GM18507 (cell line): ENCODE data around the gene CPXM2.

ENCODE experiments used
- DNase-seq: peaks from one replicate; pipeline ENCODE4 v3.0.0; 2011; ENCODE audit warnings: low read depth; ENCODE audit not compliant: insufficient read length; ENCODE audit errors: extremely low spot score
- FAIRE-seq: peaks from 2 replicates; lab custom pipeline; 2011; peaks lifted over from hg19 to GRCh38; lab: Jason Lieb, UNC

The CPXM2 gene

GRCh38 chr10:123882177-123882576 lies 9.4 kb downstream of the CPXM2 start:
- FAIRE-seq (no peak), DNase-seq (no peak)

- DNase-seq (no peak), FAIRE-seq (no peak)
These were observed 11.9 kb downstream of the CPXM2 start for GRCh38 chr10:123879606-123880257.

GRCh38 chr10:123878666-123879303 lies 12.8 kb downstream of the CPXM2 start:
- FAIRE-seq (no peak), DNase-seq (no peak)

DNA sequence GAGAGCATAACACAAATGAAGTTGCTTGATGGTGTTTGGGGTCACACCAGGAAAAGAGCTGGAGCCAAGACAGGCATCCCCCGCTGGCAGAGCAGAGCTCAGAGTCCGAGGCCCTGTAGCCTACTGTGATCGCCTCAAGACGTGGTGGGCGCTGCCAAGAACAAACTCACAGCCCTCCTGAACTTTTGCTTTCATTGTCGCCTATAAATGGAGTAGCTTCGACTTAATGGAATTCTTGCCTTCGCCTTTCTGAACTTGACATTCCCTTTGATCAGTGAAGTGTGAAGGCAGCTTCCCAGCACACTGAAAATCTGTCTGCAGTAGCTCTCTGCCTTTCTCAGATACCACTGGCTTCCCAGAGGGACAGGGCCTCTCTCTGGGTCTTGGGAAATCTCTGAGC lies 21.3 kb downstream of the CPXM2 start:
- FAIRE-seq (no peak), DNase-seq (no peak)

GRCh38 chr10:123869020-123869414 lies 22.6 kb downstream of the CPXM2 start:
- no peak for DNase-seq
- no peak for FAIRE-seq

DNA sequence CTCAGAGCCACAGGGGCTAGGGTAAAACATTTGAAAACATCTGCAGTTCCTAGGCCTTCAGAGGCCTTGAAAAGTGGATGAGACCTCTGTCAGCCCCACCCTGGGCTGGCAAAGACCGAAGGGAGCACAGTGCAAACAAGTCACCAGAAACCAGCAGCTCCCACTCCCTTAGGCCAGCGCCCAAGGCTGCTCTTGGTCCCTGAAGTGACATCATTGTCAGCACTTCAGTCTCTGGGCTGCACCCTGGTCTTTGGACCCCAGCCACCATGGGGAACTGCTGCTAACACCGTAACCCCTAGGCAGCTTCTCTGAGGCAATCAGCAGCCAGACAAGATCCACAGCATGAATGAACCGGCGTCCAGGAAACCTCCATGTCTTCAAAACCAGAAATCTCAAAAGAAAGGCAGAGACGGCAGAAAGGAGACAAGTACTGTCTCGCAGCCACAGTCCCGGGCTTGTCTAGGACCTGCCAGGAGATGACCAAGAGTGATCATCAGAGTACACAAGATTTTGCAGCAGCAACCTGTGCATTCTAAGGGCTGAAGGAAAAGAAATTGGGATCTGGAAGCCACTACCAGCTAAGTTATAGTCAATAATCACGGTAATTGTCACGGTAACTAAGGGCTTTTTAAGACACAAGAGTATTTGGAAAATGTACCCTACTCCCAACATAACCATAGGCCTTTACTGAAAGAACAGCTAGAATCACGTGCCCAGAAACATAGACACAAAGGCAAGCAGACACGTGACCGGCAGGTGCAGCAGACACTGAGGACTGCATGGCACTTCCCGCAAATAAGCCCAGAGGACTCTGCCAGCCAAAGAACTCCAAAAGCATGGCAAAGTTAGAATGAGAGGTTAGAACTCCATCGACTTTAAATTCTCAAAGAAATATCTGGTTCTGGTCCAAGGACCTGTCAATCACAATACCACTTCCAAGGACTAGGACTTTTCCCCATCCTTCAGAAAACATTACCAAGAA lies 23.3 kb downstream of the CPXM2 start:
- DNase-seq: no peak
- FAIRE-seq: no peak

DNA sequence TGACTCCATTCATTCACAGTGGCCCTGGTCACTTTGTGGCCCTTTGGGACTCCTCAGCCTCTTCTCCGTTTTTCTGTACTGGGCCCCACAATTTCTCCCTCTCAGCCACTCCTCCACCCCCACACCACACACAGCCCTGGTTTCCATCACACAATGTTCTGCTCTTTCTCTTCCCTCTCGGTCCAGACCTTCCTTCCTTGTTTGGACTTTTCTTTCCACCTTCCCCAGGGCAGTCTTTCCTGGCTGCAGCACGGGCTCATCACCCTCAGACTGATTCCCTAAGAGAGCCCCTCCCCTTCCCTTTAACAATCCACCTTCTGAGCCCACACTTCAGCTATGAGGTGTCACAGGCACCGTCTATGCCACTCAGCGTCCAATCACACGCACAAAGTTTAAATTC lies 25.7 kb downstream of the CPXM2 start:
- DNase-seq (no peak), FAIRE-seq (no peak)

DNA sequence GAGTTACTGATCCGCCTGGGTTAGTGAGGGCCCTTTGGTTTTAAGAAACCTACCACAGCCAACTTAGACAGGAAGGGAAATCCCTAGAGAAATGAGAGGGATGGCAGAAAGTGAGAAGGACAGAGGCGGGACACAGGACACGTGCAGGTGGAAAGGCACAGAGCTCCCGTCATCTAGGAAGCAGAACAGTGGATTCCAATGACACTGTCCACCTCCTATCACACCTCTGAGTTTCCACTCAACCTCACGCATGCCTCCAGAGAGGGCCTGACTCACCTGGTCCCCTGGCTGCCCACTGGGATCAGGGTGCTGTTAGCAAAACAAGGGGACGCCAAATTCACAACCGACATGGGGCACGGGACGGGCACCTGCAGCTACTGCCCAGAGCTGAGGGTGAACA lies 26.3 kb downstream of the CPXM2 start:
- FAIRE-seq: no peak

GRCh38 chr10:123864923-123865322 lies 26.7 kb downstream of the CPXM2 start:
- DNase-seq (no peak), FAIRE-seq (no peak)

More for the DNA sequence above, 26.3 kb downstream of the CPXM2 start:
- no peak for DNase-seq

DNA sequence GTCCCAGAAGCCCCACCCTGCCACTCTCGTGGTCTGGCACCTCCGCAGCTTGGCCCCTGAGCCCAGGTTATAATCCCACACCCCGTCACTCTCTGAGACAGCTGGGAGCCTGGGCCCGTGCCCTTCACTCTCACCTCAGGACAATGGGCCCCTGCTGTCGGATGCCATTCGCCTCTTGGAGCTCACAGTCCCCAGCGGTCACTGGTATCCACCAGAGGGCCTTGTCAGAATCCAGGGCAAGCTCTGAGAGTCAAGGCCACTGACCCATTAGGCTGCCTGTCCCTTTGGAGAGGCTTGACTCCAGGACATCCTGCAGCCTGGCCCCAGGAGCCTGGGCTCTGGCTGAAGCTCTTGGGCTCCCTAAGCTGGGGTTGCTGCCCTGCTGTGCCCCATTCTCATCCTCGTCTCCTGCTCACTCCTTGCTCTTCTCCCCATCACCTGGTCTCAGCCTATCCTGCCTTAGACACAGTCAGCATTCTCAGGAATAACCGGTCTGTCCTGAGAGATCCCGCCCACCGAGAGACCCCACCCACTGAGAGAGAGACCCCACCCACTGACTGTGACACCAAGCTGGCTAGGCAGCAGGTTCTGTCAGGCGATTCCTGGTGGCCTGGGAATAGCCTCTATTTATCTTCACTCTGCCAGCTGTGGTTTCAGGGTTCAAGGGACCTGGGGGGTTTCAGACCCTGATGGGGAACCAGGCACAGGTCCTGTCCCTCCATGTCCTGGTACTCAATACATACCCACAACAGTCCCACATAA lies 27.7 kb downstream of the CPXM2 start:
- DNase-seq (no peak), FAIRE-seq (no peak)

- DNase-seq (no peak), FAIRE-seq (no peak)
These were observed 28.4 kb downstream of the CPXM2 start for GRCh38 chr10:123863183-123863575.

- DNase-seq (no peak), FAIRE-seq (no peak)
These were observed 29.0 kb downstream of the CPXM2 start for GRCh38 chr10:123862421-123863182.

DNA sequence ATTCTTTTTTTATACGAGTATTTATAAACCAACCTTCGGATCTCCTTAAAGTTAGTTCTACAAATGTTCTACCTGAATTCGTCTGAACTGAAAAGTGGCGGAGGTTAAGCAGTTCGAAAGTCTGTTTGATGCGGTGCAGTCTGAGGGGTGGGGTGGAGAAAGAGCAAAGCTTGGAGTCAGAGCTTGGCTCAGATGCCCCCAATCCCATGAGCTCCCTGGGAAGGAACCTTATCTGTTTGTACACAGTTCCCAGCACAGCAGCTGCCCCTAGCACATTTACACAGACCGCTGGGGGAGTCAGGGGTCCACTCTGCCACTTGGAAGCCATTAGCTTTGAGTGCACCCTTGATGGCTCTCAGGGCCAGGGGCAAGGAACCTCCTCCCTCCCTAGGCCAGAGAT lies 30.8 kb downstream of the CPXM2 start:
- DNase-seq (no peak), FAIRE-seq (no peak)

- FAIRE-seq: no peak
These were observed 31.4 kb downstream of the CPXM2 start for GRCh38 chr10:123860209-123860608.

GRCh38 chr10:123859653-123860050 lies 32.0 kb downstream of the CPXM2 start:
- FAIRE-seq (no peak), DNase-seq (no peak)

More at GRCh38 chr10:123860209-123860608, 31.4 kb downstream of the CPXM2 start:
- no peak for DNase-seq

DNA sequence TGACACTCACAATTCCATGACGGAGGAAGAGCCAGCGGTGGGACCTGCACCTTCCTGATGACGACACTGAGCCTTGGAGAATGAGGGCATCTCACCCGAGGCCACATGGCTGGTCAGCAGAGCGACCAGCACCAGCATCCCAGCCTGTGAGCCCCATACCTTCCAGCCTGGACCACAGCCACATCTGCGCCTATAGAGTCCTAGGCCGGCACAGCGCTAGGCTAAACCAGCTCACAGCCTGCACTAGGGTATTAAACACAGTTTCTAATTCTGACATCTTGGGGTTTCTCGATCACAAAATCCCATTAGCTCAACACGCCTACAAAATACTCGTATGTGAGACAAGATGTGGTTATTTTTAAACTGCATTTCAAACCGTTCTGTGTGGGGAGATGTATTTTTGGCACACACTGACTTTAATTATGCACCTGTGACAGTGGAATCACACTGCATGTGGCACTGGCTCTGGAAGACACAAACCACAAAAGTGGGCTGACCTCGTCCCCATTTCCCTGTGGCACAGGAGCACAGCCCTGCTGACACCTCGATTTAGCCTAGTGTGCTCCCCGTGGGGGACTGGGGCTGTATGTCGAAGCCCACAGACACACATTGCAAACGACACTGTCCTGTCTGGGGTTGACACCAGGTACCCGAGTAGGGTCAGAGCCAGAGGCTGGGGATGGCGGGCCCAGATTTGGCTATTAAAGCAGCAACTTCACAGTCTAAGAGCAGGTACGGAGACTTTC lies 32.5 kb downstream of the CPXM2 start:
- FAIRE-seq: no peak

DNA sequence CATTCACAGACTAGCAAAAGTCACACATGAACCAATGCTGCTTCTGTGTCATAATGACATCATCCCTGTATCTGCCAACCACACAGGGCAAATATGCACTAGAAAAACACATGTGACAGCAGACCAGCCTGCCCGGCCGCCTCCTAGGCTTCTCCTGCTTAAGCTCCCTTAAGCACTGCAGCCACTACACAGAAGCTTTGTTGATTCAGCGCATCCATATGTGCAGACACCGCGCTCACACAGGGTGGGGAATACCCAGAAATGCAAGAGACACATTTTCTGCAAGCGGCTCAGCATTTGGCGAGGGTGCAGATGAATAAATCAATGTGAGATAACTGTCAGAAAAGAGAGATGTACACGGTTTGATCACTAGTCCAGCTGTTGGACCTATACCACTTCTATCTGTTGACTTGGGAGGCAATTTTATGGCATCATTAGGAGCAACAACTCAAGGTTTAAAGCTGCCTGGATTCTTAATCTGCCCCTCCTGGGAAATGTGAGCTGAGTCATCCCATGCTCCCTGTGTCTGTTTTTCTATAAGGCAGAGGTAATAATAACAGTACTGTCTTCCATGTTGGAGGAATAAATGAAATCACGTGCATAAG lies 33.4 kb downstream of the CPXM2 start:
- no peak for FAIRE-seq

More for the DNA sequence above, 32.5 kb downstream of the CPXM2 start:
- DNase-seq: no peak

DNA sequence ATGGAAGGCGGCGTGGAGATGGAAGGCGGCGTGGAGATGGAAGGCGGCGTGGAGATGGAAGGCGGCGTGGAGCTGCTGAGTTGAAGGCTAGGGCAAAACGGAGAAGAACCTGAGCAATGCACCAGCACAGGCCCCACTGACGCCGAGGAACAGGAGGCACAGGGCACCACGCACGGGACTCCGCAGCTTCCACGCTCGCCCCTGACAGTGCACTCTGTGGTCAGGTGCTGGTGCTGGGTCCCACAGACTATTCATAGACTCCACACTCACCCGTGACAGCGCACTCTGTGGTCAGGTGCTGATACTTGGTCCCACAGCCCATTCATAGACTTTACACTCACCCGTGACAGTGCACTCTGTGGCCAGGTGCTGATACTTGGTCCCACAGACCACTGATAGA lies 34.0 kb downstream of the CPXM2 start:
- no peak for DNase-seq
- no peak for FAIRE-seq

More for the DNA sequence above, 33.4 kb downstream of the CPXM2 start:
- DNase-seq: no peak
